SK-N-DZ (cell line): Measurements from ENCODE around the gene MCAM.

Source experiments
- DNase-seq: peaks from one replicate; pipeline ENCODE4 v3.0.0-alpha.2; 2015; ENCODE audit warnings: low spot score

Gene MCAM

DNA sequence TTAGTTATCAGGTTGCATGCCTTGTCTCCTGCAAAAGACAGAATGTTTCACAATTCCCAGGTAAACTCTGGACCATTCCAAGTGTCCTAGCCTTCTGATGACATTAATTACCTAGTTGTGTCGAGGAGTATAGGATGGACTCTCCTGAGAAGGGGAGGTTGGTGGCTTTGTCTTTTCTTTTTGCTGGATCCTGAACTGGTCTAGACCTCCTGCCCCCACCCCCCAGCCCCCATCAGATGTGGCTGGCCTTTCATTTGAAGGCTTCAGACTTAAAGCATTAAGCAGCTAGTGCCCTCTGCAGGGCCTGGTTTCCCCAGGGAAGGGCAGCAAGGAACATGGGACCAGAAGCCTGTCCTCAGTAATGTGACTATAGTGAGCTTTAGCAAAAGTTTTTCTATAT, 9.7 kb downstream of the MCAM start:
- no peak for DNase-seq

DNA sequence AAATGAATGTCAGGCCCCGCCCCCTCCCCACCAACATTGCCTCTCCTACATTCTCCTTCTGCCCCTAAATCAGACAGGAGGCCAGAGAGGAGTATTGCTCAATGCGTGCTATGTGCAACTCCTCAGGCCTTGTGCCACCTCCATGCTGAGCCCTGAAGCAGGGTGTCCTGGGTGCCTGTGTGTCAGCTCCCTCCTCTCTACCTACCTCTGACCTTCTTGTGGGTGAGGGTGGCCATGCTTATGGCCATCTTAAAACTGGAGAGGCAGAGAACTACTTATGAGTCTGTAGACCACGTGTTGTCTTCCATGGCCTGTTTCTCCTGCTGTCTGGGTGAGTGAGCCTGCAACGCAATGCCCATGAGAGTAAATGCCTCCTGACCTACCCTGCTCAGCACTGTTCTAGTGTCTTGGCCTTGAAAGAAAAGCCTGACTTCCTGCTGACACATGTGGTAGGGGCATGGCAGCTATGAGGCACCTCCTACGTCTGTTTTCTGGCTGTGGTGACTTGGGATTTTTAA, 10.5 kb downstream of the MCAM start:
- no peak for DNase-seq

GRCh38 chr11:119305556-119306372, 11.2 kb downstream of the MCAM start:
- DNase-seq, result no peak

DNA sequence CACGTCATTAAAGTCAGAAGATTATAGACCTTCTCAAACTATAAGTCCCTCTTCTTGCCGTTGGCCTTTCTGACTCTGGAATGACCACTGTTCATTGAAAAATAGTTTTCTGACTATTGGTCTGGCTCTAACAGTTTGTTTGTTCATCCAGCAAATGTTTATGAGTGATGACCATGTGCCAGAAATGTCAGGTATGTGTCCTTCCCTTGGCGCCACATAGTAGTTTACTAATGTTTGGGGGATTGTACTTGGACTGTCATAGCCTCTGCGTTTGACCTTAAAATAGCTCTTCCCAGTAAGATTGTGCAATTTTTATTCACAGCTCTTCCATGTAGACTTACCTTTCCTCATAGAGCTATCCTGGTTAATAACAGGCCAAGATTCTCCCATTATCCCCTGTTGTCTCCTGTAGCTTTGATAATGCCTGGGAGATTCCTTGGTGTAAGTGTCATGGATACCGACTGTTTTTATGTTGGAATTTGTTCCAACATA, 13.7 kb downstream of the MCAM start:
- no peak for DNase-seq

DNA sequence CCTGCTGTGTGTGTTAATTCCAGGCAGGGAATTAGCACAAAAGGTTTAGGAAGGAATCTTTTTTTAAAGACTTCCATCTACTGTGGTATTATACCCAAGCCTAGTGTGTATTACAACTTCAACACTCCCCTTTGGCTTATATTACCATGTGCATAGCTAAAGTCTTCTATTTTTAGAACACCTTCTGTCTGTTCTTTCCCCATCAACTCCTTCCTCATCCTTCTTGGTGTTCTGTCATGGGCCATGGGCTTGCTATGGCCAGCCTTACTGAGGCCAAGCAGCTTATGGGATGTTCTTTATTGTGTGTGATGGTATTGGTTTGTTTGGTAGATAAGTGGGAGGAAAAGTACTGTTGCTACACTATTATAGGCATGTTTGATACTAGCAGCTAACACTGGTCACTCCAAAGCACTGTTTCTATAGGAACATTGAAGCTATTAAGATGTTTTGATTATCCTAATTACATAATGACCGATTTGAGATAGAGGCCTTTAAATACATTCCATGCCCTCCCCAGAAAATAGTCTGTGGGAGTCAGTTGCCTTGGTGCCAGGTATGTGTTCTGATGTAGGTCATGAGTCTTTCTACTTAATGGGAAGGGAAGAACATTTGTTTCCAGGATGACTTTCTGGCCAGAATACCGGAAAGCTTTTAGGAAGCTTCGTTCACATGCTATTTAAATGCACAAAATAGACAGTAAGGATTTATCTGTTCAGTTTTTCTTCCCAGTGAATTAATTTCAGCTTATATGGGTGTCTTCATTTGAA, 16.5 kb downstream of the MCAM start:
- DNase-seq, result no peak

GRCh38 chr11:119299416-119299815, 17.5 kb downstream of the MCAM start:
- no peak for DNase-seq

GRCh38 chr11:119298726-119299125, 18.2 kb downstream of the MCAM start:
- no peak for DNase-seq

- no peak for DNase-seq
Measured at GRCh38 chr11:119297938-119298337, 19.0 kb downstream of the MCAM start.

GRCh38 chr11:119295178-119295577, 21.8 kb downstream of the MCAM start:
- DNase-seq, result no peak

GRCh38 chr11:119293461-119293860, 23.5 kb downstream of the MCAM start:
- no peak for DNase-seq

DNA sequence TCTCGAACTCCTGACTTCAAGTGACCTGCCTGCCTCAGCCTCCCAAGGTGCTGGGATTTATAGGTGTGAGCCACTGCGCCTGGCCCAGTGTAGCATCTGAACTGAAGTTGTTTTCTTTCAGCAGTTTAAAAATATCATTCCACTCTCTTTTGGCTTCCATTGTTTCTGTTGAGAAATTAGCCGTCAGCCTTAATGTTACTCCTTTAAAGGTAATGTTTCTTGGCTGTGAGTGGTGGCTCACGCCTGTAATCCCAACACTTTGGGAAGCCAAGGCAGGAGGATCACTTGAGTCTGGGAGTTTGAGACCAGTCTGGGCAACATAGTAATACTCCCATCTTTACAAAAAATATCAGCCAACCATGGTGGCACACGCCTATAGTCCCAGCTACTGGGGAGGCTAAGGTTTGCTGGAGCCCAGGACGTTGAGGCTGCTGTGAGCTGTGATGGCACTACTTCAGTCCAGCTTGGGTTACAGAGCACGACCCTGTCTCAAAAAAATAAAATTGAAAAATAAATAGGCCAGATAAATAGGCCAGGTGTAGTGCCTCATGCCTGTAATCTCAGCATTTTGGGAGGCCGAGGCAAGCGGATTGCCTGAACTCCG, 25.9 kb downstream of the MCAM start:
- DNase-seq, result no peak

DNA sequence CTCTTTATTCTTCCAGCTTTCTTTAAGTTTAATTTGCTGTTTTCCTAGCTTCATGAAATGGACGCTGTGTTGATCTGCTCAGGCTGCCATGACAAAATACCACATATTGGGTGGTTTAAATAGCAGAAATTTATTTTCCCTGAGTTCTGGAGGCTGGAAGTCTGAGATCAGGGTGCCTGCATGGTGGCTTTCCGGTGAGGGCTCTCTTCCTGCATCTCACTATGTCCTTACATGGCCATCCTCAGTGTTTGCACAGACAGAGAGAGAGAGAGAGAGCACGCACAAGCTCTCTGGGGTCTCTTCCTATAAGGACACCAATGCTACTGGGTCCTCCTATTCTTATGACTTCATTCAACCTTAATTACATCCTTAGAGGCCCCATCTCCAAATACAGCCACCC, 28.7 kb downstream of the MCAM start:
- DNase-seq, result no peak

DNA sequence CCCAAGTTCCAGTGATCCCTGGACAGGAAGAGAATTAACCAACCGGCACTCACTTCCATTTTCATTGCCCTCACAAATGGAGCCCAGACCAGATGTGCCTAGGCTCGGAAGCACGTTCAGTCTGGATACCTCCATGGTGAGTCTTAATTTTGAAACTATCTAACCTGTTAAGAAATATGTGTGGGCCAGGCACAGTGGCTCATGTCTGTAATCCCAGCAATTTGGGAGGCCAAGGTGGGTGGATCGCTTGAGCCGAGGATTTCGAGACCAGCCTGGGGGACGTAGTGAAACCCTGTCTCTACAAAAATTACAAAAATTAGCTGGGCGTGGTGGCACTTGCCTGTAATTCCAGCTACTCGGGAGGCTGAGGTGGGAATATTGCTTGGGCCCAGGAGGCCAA, 31.5 kb downstream of the MCAM start:
- no peak for DNase-seq

DNA sequence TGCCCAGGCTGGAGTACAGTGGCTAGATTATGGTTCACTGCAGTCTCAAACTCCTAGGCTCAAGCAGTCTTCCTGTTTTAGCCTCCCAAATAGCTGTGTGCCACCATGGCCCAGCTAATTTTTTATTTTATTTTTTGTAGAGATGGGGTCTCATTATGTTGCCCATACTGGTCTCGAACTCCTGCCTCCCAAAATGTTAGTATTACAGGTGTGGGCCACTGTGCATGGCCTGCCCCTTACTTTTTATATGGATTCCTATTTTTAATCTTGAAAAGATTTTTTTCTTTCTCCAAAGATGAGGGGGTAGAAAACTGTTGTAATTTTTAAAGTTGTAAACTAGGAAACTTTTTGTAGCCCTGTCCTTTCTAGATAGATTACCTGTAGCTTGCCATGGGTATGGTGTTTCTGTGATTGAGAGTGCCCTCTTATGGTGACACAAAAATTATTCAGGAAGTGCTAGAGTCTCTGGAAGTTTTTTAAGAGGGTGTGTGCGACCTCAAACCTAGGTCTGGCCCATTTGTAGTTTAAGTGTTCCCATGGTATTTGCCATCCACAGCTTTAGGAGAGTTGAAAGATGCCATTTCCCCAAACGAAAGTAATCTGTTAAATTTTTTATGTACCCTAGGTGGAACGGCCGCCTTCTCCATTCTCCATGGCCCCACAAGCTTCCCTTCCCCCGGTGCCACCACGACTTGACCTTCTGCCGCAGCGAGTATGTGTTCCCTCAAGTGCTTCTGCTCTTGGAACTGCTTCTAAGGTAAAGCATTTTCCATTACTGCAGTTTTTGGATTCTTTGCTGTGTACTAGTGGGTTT, 32.4 kb downstream of the MCAM start:
- DNase-seq, result no peak

GRCh38 chr11:119282495-119282894, 34.4 kb downstream of the MCAM start:
- DNase-seq, result no peak

GRCh38 chr11:119277660-119278059, 39.3 kb downstream of the MCAM start:
- DNase-seq, result no peak

- no peak for DNase-seq
Measured at GRCh38 chr11:119273721-119274120, 43.2 kb downstream of the MCAM start.

DNA sequence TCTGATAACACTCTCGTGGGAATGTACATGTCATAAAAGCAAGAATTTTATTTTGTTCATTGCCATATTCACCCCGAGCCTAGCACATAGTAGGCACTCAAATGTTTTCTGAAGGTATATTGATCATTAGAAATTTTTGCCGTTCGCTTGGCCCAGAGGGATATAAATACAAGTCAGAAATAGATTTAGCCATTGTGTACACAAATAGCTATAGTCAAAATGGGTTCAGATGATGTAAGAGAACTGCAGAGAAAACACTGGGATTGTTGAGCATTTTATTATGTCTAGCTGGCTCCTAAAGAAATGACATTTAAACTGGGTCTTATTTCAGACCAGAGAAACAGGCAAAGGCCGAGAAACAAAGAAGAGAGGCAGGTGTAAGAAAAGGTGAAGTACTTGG, 49.3 kb downstream of the MCAM start:
- DNase-seq, result no peak

DNA sequence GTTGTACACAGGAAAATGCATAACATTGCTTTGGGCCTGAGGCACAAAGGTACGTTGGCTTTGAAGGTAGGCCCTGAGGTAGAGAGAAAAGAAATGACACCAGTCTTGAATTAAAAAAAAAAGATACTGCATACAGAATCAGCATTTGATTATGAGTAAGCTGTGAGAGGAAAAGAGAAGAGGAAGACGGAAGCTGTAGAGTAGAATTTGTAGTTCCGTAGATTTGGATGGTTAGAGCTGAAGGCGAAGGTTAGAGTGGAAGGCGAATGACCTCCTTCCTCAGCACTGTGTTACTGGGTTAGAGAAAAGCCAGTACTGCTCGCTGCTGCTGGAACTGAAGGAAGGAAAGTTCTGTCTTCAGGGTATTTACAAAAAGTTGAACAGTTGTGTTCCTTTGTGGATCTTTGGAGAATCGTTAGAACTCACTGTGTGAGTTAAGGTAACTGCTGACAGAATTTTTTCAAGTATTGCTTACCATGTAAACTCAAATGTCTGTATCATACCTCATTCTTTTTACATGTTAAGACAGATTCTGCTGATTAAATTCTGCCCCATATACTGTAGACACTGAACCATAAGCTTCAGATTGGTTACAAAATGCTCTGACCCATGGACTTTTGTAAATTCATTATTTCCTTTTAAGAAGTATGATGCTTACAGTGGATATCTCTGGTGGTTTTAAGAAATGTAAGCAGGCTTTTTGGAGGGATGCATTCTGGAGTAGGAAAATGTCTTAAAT, 50.2 kb downstream of the MCAM start:
- DNase-seq, result no peak

DNA sequence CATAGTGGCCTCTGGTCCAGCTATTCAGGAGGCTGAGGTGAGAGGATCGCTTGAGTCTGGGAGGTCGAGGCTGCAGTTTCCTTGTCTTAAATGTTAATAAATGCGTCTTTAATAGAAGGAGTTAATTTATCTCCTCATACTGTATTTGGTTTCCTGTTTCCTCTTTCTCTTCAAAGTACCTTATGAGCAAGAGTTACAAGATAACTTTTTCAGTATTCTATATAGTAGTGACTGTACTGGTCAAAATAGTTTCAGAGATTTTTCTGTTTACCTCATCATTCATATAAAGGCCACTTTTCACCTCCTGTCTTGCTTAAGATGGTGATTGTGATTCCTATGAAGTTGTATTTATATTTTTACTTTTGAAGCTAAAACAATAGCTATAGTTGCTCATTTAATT, 50.9 kb downstream of the MCAM start:
- no peak for DNase-seq
